NCI-H524 (cell line): ENCODE data around the gene SH3BP4.

ENCODE experiments used
- DNase-seq, 2 experiments: peaks; one replicate each; lab custom pipeline; 2025; lab: John Stamatoyannopoulos, UW

The SH3BP4 gene

DNA sequence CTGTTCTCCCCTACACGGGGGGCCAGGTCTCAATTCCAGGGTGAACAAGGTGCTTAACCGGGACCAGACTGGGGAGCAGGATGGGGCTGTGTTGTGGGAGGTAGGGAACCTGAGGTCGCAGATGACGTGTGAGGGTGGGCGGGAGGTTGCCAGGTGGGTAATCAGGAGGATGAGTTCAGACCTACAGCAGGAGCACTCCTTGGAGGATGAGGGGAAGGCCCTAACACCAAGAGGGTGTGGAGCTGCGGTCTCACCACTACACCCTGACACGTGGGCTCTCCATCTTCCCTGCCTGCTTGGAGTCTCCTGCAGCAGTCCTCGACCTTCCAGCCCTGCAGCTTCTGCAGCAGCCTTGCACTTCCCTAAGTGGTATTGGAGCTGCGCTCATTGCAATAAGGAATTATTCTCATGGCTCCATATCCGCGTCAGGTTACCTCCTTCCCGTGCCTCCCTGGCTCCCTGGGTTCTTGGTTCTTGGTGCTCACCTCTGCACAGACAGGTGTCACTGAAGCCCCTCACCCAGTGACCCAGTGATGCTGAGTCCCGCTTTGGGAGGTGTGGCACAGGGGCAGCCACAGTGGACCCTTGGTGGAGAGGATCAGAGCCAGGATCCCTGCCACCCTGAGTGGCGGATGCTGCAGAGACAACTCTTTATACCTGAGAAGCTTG is 15.5 kb downstream of the SH3BP4 start:
- DNase-seq: no peak

DNA sequence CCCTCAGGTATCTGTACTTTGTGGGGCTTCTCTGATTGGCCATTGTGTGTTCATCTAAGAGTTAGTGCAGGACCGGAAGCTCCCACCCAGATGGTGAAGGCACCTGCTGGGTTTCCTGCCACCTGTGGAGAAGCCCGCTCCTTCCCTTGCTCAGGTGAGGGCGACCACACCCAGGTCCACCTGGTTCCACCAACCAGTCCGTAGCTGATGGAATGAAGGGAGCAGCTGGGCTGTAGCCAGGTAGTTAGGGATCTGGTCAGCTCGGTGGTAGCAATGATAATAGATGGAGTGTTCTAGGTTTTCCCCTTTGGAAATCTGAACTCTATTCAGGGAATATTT is 16.0 kb downstream of the SH3BP4 start:
- DNase-seq: no peak

DNA sequence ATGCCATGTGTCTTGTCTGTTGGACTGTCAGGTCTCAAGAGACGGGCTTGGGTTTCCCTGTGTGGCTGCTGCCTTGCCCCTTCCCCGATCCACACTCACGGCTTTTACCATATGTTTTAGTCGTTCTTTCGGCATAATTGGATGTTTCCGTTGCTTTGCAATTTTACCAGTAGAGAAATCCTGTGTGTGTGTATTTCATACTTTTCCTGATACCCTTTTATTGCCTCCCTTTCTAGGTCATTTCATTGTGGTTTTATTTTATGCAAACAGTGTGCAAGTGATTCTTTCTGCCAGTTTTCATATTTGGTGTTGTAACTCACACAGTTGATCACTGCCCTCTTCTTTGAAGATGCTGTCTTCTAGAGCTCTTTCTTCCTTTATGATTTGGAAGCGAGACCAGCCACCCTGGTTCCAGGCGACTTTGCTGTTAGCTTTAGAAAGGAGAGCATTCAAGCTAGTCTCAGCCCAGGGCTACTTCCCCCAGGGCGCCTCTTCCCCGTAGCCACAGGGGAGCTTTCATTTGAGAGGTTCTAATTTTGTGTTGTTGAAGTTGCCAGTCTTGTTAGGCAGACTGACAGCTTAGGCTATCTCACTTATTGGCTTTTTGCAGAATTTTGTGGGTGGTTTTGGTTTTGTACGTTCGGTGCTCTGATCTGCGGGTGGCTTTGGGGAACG is 17.0 kb downstream of the SH3BP4 start:
- peak; percentile 4 to 58 for DNase-seq

DNA sequence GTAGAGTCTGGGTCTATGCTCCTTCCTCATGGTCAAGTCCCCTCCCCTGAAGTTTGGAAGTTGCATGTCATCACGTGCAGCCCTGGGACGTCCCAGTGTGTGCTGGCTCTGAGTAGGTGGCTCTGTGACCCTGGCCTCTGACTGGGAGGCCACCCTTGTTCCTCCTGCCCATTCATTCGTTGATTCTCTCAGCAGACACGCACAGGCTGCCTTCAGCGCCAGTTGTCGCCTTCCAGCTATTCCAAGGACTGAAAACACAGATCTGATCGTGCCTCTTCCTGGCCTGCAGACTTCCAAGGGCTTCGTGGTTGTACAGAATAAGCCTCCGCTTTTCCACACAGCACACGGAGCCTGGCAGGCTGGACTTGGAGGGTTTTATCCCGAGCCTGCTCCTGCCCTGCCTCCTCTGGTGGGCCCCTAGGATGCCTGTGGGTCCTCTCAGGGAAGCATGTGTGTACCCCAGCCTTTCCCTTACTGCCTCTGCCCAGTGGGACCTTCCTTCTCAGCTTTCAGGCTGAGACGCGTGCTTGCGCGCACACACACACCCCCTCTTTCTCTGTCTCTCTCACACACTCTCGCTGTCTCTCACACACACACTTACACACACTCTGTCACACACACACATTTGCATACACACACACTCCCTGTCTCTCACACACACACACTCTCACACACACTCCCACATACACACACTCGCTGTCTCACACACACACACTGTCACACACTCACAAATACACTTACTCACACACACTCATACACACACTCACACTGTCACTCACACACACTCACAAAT is 17.7 kb downstream of the SH3BP4 start:
- no peak for DNase-seq

DNA sequence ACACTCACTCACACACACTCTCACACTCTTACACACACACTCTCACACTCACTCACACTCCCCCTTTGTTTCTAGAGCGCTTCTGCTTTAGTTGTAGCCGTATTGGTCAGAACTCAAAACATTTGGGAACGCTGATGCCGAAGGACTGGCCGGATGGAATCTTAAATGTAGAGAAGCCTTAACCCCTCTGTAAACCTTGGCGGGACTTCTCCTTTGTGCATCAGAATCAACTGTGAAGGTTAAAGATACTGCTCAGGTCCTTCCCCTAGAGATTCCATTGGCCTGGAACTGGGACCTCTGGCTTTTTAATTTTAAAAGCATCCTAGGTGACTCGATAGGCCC is 18.3 kb downstream of the SH3BP4 start:
- no peak for DNase-seq

DNA sequence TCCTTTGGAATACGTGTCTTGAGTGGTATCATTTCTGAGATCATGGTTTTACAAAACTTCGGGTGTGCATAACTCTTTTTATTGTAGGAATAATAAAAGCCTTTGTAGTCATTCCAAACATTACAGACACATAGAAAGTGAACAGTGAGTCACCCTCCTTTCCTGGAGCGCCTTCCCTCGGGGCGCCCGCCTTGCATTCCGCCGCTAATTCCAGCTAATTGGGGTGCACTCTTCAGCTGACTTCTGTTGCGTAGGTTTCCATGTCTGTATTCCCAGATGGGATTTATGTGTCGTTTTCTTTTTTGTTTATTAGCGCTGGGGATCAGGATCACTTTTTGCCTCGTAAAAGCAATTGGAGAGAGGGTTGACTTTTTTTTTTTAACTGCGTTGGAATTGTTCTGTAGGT is 18.7 kb downstream of the SH3BP4 start:
- DNase-seq: no peak

DNA sequence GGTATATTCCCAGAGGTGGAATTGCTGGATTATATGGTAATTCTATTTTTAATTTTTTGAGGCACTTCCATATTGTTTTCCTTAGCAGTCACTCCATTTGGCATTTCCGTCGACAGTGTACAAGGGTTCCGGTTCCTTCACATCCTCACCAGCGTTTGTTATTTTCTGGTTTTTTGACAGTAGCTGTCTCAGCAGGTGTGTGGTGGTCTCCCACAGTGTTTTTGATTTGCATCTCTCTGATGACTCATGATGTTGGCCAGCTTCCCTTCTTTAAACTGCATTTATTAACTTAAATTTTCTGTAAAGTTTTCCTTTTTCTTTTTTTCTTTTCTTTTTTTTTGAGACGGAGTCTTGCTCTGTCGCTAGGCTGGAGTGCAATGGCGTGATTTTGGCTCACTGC is 19.7 kb downstream of the SH3BP4 start:
- no peak for DNase-seq

DNA sequence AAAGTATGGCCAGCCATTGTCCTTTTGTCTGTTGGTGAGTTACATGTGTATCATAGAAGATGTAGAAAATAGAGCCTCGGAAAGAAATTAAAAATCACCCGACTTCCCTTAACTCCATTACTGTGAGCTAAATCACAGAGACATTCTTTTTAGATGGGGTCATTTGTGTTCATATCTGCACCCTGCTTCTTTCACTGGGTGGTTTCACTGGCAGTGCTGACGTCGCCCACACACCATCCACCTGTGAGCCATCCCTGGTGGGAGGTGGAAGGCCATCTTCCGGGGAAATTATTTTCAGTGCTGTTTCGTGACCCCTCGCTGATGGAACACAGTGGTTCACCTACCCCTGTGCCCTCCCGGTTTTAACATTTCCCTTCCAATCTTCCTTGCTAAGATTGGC is 21.2 kb downstream of the SH3BP4 start:
- no peak for DNase-seq

DNA sequence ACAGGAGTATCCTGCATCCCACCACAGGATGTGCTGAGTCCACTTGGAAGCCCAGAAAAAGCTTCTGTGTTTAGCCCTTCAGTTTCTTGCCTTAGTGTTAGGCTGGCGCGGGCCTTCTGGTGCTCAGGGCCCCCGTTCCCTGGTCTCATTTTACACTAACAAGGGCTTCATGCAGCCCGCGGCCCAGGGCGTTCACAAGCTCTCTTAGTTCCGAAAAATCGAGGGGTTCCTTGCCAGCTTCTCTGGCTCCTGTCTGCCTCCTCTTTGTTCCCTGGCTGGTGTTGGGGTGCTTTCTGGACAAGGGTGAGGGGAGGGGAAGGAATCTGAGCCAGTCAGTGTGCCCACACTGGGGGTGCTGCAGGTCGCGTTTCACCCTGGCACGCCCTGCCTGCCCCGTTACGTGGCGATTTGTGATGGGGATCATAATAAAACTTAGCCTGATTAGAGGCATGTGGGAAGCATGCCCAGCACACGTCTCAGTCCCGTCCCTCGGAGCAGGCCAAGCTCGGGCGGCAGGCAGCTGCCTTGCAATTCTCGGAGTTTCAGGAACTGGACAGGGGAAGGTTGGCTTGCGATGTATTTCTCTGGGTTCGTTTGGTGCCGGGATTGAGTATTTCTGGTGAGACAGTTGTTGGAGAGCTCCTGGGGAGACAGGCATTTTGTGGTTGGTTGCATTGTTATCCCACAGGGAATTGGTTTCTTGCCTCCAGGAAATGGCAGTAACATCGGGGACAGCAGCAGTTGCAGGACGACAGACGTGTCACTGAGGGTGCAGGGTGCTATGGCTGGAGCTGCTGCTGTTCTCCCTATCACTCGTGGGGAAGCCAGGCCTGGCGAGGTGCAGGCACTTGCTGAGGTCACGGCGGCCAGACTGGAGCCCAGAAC is 22.9 kb downstream of the SH3BP4 start:
- DNase-seq: no peak

DNA sequence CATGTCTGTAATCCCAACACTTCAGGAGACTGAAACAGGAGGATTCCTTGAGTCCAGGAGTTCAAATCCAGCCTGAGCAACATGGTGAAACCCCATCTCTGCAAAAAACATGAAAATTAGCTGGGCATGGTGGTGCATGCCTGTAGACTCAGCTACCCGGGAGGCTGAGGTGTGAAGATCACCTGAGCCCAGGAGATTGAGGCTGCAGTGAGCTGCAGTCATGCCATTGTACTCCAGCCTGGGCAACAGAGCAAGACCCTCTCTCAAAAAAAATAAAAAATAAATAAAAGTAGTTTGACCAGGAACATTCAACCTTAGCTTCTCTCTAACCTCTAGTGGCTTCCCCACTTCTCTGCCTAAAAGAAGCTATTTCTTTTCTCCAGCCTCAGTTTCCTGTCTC is 23.8 kb downstream of the SH3BP4 start:
- DNase-seq: no peak

DNA sequence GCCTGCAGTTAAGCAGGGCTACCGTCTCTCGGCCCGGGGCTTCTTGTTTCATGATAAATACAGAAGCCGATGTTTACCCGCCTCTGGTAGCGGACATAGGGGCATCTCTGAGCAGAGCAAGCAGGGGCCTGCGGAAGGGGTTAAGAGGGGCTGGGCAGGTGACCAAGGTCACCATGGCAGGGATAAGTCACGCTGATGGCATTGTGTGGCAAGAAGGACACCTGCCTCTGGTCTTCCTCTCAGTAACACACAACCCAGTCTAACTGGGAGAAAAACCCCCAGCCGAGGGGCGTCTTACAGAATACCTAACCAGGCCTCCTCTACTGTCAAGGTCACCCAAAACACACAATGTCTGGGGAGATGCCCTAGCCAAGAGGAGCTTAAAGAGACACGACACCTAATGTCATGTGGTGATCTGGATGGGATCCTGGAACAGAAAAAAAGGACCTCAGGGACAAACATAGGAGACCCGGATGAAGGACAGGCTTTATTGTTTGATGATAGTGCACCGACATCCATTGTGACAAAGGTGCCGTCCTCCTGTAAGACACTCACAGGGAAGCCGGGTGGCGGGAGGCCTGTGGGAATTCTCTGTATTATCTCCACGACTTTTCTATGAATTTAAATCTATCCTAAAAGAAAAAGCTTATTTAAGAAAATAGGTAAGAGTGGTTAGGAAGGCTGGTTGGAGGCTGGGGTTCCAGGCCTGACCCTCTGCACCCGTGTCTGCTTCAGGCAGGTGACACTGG is 24.8 kb downstream of the SH3BP4 start:
- no peak for DNase-seq

DNA sequence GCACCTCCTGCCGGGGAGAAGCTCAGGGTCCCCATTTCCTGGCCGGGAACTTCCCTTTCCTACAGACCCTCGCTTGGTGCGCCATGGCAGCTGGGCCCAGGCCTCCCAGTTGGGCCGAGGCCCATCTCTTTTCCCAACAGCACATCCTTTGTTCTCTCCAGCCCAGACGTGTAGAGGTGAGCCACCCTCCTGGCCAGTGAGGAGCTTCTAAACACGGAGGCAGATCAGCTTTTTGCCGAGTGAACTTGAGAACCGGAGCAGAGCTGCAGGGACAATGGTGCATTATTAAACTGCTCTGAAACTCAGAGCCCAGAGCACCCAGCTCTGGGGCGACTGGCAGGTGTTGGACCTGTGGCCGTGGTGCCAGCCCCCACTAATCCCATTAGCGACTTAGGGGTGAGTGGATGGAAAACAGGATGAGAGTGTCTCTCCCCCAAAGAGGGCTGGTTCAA is 25.4 kb downstream of the SH3BP4 start:
- DNase-seq: peak; percentile 86 to 94

DNA sequence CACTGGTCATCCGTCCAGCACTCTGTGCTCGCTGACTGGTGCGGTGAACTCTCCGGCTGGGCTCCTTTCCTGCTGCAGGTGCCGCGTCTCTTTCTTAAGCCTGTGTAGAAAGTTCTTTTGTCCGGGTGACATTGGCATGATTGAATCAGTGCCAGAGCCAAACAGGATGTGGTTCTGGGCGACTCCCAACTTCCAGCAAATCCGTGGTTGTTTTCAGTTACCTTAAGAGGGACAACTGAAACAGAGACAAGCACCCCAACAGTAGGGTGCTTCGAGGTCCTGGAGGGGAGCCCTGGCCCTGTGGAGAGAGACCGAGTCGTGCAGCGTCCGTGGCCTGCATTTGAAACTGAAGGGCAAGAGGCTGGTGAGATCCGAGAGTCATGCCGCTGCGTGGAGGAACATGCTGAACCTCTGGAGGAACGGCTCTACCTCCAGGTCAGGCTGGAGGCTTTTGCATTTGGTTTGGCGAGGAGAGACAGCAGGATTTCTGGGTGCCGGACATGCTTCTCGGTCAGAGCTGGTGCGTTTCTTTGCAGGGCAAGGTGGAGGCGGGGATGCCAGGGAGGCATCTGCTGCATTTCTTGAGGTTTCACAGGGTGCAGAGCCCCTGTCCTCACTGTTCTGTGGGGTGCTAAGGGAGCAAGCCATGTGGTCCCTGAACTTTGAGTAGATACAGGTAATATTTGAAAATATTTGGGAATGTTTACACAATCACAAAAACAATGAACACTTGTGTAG is 26.8 kb downstream of the SH3BP4 start:
- DNase-seq: no peak

DNA sequence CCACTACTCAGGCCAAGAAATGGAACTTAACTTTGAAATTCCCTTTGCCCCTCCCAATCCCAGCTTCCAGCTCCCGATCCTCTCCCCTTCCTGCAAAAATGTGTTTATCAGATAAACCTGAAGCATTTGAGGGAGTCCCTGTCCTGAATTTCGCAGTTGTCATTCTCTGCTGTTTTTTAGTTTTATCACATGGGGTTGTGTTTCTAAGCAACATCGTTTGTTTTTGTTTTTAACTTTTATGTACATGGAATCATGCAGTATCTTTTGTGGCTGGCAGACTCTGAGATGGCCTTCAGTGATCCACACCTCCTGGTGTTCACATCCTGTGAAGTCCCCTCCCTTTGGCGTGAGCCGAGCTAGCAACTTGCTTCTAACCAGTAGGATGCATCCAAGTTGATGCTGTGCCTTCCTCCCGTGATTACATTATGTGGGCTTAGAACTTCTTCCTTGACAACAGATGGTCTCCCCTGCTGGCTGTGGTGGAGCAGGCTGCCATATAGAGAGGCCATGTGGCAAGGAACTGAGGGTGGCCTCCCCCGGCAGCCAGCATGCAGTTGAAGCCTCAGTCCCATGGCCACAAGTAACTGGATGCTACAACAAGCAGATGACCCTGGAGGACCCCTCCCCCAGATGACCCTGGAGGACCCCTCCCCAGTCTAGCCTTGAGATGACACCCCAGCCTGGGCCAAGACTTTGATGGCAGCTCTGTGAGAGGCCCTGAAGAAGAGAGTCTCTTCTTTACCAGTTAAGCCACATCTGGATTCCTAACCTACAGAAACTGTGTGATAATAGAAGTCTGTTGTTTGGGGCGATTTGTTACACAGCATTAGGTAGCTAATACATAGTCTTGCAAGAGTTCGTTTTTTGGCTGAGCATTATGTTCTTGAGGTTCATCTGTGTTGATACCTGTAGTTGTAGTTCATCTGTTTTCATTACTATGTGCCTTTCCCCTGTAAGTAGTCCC is 27.7 kb downstream of the SH3BP4 start:
- peak in 1 of 2 experiments; percentile 18 for DNase-seq

DNA sequence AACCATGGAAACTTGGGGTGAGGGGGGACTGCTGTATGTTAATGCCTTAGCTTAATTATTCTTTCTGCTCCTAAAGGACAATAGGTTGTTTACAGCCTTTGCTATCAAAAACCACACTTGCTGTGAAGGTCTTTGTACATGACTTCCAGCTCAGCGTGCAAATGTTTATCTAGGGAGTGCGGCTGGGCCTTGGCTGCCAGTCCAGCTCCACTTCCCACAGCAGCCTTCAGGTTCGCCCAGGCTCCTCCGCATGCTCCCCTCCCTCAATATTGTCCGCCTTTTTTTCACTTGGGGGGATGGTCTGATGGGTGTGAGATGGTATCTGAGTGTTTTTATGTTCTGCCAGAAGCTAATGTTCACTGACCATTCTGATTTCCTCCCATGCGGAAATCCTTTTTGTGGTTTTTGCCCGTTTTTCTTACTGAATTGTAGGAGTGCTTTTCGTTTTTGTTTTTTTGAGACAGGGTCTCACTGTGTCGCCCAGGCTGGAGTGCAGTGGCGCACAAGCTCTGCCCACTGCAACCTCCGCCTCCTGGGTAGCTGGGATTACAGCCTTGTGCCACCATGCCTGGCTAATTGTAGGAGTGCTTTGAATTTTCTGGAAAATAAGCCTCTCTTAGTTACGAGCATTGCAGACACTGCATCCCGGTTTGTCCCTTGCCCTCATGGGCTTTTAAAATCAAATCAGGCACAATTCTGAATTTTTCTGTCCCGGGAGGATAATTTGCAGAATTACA is 28.8 kb downstream of the SH3BP4 start:
- DNase-seq: no peak

DNA sequence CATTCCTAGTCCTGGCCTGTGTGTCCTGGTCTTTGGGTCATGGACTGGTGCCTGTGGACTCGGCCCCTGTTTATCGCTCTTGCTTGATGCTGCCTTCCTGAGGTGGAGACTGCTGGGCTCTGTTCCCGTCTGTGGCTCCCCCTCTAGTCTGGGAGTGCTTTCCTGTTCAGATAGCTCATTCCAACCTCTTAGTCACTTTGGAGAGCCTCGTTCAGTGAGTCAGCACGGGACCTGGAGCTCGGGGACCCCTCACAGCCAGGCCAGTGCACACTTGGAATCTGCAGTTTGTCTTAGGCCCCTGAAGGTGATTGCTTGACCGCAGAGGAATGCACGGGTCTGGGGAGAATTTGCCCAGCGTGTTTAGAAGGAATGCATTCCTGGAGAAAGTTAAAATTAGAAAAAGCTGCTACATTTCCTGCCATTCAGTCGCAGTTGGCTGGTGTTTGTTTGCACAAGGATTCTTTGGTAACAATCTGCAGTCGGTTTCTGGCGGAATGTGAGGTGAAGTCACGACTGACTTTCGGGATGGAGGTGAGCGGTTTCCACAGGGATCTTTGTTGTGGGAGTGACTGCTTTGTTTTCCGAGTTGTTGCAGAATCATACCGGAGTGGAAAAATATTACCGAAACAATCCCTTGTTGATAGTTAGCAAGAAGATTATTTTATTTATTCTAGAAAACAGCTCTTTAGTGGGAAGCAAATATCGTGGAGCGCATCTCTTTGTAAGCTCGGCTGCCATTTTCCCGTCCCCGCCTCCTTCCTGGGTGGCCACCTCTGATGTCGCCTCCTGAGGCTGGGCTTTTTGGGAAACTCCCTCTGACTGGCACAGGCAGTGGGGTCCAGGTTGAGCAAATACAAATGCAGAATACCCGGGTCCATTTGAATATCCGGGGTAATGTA is 29.6 kb downstream of the SH3BP4 start:
- DNase-seq: no peak

DNA sequence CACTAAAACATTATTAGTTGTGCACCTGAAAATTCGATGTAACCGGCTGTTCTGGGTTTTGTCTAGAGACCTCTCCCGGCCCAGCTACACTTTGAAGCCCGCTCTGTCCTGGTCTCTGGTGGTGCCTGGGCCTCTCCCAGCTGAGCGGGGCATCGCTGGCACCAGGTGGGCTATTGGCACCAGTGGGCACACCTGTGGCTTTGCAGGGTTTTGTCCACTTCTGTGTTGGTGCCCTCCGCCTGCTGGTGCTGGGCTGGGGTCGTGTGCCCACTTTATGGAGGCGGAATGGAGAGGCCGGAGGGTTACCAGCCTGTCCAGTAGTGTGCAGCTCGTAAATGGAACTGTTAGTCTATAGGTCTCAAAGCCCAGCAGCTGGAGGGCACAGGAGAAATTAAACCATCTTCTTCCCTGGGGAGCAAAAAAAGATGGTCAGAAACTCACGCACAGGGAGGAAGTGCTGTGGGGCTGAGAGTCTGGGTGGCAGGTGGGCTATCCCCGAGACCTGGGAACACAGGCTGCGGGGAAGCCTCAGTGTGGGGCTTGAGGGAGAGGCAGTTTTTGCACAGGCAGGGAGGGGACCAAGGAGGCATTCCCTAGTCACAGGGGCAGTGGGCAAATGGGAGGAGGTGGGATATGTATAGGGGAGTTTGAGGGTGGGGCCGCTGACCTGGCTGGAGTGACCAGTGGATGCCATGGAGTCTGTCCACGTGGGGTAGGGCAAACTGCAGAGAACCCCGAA is 30.4 kb downstream of the SH3BP4 start:
- no peak for DNase-seq
